Neuron (in vitro differentiated cells): ENCODE measurements around the gene MFSD11.
"Not testable (repeated sequence)": the region's sequence is repeated elsewhere in the genome, so short reads cannot be mapped to it uniquely, and the experiment has no call there.

Source experiments
- H2AFZ ChIP-seq: one replicate; pipeline ENCODE4 v1.6.1; 2013; ENCODE audit warnings: low read depth, mild to moderate bottlenecking, inconsistent platforms, low read length, moderate library complexity
- H3K27me3 ChIP-seq: one replicate; pipeline ENCODE4 v1.6.1; 2013; ENCODE audit warnings: low read length; ENCODE audit not compliant: insufficient read depth
- H3K36me3 ChIP-seq: one replicate; pipeline ENCODE4 v1.6.1; 2013; ENCODE audit warnings: low read length; ENCODE audit not compliant: insufficient read depth
- H3K4me1 ChIP-seq: one replicate; pipeline ENCODE4 v1.6.1; 2013; ENCODE audit warnings: low read length; ENCODE audit not compliant: insufficient read depth
- H3K4me3 ChIP-seq: 2 replicates; pipeline ENCODE4 v1.5.1; 2013; ENCODE audit warnings: mild to moderate bottlenecking, low read length, moderate library complexity
- H3K9me3 ChIP-seq: one replicate; pipeline ENCODE4 v1.6.1; 2013; ENCODE audit warnings: low read length

Gene MFSD11

DNA sequence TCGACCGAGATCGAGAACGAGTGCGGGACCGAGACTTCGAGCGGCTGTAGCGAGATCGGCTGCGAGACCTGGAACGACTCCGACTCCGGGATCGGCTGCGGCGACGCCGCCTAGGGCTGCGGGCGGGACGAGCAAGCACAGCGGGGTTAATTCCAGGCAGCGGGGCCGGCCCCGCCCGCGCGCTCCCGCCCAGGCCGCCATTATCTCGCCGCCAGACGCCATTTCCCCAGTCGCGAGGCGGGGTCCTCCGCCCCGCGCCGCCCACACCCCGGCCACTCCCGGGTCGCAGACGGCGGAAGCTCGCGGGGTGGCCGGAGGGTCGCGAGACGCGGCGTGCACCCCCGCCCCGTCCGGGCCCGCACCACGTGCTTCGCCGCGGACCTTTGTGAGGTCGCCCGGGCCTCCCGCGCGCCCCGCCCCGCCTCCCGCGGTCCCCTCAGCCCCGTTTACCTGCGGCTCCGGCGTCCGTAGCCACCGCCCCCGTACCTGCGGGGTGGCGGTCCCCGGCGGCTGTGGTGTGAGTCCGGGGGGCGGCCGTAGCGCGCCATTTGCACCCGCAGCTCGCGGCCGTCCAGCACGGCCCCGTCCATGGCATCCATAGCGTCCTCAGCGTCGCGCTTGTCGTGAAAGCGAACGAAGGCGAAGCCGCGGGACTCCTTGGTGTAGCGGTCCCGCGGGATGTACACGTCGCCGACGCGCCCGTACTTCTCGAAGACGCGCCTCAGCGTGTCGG lies 1.4 kb upstream of the MFSD11 start:
- no peaks in the 10 kb centered on the region for H3K27me3 ChIP-seq
- peaks cover 39% of the 10 kb centered on the region for H3K4me1 ChIP-seq
- peak overlapping the region; percentile 69 for H3K4me3 ChIP-seq
- no peaks in the 10 kb centered on the region for H3K9me3 ChIP-seq
- H3K36me3 ChIP-seq = peaks cover 43% of the 10 kb centered on the region
- H2AFZ ChIP-seq = no peak overlapping the region

DNA sequence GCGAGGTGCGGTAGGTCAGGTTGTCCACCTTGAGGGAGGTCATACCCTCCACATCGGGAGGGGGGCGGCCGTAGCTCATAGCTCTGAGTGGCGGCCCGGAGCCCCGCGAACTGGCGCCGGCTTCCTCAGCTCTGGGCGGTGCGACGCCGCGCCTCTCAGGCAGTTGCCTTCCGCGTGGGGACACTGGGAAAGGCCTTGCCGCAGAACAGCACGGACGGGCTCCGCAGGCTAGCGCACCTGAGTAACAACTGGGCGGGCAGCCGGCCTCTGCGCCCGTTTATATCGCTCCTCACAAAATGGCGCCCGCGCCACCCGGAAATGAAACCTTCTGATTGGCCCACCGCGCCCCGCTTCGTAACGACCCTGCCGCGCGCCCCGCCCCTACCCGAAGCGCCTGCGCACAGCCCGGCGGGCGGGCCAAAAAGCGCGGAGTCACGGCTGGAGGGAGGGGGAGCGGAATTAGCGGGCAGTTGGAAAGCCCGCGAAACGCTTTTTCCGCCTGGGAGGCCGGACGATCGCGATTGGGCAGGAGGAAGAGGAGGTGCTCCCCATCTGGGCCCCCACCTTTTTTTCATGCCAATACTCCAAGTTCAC lies 740 bp upstream of the MFSD11 start, which contains the start of gene SRSF2:
TSS of gene SRSF2 (minus strand) at position 250 of the 594 bp plus-strand sequence. CDS start at position 79, 171 bp downstream.
- peak within 1 kb of the TSS; percentile 69 for H3K4me3 ChIP-seq
- peaks cover 43% of the 10 kb centered on the region for H3K36me3 ChIP-seq
- no peaks in the 10 kb centered on the region for H3K9me3 ChIP-seq
- H3K4me1 ChIP-seq = peaks cover 39% of the 10 kb centered on the region
- no peaks in the 10 kb centered on the region for H3K27me3 ChIP-seq
- peak within 1 kb of the TSS; percentile 79 for H2AFZ ChIP-seq

DNA sequence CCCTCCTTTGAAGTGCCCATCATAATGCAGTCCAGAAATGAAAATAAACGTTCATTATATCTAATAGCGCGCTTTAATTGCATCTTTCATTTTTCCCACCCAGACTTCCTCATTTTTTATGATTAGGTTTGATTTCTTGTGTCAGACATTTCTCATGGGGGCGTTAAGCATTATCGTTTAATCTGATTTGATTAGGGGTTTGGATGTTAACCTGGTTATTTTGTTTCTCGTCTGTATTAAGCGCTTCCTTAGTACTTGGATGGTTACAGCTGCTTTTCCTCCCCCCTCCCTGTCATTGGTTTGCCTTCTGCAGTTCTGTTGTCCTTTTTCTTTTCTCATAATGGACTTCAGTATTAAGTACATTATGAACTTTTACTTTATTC lies 540 bp downstream of the MFSD11 start:
- no peaks in the 10 kb centered on the region for H3K9me3 ChIP-seq
- H2AFZ ChIP-seq = peak overlapping the region; percentile 79
- H3K4me1 ChIP-seq = peaks cover 35% of the 10 kb centered on the region
- H3K36me3 ChIP-seq = peaks cover 33% of the 10 kb centered on the region
- peak overlapping the region; percentile 69 for H3K4me3 ChIP-seq
- H3K27me3 ChIP-seq = no peaks in the 10 kb centered on the region

DNA sequence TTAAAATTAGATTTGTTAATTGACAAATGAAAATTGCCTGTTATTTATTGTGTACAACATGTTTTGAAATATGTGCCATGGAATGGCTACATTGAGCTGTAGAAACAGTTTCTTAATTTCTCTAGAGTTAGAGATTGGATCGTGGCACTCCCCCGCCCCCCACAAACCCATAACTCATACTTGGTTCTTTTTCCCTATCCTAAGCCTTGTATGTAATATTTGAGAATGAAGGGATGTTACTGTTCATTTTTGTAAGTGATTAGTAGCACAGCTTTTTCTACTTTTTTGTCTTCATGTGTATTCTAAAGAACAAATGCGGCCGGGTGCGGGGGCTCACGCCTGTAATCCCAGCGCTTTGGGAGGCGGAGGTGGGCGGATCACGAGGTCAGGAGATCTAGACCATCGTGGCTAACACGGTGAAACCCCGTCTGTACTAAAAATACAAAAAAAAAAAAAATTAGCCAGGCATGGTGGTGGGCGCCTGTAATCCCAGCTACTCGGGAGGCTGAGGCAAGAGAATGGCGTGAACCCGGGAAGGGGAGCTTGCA lies 1.7 kb downstream of the MFSD11 start:
- H3K36me3 ChIP-seq = peaks cover 27% of the 10 kb centered on the region
- H3K9me3 ChIP-seq, H3K4me3 ChIP-seq, H2AFZ ChIP-seq, H3K27me3 ChIP-seq: not testable (repeated sequence)
- peaks cover 24% of the 10 kb centered on the region for H3K4me1 ChIP-seq

DNA sequence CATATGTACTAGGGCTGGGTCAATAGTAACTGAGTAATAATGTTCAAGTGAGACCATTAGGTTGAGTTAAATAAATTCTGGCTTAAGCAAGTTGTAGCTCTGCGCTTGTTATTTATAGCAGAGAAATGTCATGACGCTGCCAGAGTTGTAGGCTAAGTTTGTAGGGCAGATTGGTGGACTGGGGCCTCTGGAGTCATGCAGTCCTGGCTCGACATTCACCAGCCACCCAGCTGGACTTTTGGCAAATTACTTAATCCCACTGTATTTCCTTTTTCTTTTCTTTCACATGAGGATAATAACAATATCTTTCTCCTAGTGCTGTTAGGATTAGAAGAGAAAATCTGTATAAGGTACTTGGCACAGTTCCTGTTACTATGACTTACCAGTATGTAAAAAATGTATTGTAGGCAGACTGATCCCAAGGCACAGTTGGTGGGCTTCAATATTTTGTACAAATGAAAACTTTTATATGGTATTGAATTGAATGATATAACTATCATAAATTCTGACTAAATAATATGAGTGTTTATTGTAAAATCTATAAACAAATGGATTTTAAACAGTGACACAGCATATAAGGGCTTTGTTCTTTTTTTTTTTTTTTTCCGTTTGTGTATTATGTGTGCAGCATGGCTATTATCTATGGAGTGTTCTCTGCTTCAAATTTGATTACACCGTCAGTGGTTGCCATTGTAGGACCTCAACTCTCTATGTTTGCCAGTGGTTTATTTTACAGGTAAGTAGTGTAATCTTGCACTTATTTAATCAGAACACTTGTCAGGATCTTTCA lies 2.6 kb downstream of the MFSD11 start:
- peaks cover 16% of the 10 kb centered on the region for H3K4me1 ChIP-seq
- H3K4me3 ChIP-seq = no peak overlapping the region
- peaks cover 27% of the 10 kb centered on the region for H3K36me3 ChIP-seq
- H3K9me3 ChIP-seq = peaks cover 4% of the 10 kb centered on the region
- H2AFZ ChIP-seq = no peak overlapping the region
- no peaks in the 10 kb centered on the region for H3K27me3 ChIP-seq

DNA sequence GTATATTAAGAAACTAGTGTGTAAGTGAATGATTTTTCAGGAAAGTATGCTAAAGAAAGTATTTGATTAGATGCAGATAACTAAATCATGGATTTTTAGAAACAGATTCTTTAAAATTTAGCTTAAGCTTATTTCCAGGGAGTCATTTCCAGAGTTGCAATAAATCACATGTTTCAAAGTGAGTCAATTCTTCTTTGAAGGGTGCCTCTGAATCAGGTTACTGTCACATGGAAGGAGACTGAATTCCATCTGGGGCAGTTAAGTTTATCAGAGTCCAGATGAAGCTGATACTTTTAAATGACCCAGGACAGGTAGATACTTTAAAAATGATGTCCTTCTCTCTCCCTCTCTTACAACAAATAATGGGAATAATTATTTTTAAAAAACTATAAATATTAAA lies 5.0 kb downstream of the MFSD11 start:
- Histone ChIP-seq H3K36me3 (peaks cover 29% of the 10 kb centered on the region), H3K27me3 (no peaks in the 10 kb centered on the region), H3K4me3 (no peak overlapping the region), H2AFZ (no peak overlapping the region), H3K9me3 (peaks cover 10% of the 10 kb centered on the region), H3K4me1 (peaks cover 13% of the 10 kb centered on the region)

DNA sequence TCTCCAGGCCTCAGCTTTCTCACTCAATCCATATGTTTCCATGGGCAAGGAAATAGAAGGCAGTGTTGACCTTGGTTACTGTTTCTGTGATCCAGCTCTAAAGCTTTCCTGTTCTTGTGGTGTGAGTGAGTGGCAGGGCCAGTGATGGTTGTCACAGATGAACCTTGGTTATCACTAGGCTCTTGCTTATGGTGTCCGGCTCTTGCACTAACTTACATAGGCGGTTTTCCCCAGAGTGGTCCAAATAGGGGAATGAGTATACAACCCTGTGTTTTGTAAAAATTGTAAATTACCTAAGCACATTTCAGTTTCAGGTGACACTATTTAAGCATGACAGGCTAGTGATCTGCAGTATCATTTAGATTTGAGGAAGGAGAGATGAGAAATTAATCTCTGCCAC lies 6.8 kb downstream of the MFSD11 start:
- H3K4me3 ChIP-seq = no peak overlapping the region
- H3K9me3 ChIP-seq = peaks cover 10% of the 10 kb centered on the region
- H3K36me3 ChIP-seq = peaks cover 30% of the 10 kb centered on the region
- H3K27me3 ChIP-seq = no peaks in the 10 kb centered on the region
- H3K4me1 ChIP-seq = no peaks in the 10 kb centered on the region
- no peak overlapping the region for H2AFZ ChIP-seq

DNA sequence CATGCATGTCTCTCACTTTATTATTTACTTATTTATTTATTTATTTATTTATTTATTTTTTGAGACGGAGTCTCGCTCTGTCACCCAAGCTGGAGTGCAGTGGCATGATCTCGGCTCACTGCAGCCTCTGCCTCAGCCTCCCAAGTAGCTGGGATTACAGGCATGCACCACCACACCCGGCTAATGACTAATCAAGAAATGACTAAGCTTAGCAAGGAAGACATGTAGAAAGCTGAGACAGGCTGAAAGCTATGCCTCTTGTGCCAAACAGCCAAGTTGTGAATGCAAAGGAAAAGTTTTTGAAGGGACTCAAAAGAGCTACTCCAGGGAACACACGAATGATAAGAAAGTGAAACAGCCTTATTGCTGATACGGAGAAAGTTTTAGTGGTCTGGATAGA lies 7.9 kb downstream of the MFSD11 start:
- not testable (repeated sequence) for H2AFZ ChIP-seq, H3K4me3 ChIP-seq, H3K4me1 ChIP-seq, H3K9me3 ChIP-seq, H3K27me3 ChIP-seq
- H3K36me3 ChIP-seq = peaks cover 30% of the 10 kb centered on the region

DNA sequence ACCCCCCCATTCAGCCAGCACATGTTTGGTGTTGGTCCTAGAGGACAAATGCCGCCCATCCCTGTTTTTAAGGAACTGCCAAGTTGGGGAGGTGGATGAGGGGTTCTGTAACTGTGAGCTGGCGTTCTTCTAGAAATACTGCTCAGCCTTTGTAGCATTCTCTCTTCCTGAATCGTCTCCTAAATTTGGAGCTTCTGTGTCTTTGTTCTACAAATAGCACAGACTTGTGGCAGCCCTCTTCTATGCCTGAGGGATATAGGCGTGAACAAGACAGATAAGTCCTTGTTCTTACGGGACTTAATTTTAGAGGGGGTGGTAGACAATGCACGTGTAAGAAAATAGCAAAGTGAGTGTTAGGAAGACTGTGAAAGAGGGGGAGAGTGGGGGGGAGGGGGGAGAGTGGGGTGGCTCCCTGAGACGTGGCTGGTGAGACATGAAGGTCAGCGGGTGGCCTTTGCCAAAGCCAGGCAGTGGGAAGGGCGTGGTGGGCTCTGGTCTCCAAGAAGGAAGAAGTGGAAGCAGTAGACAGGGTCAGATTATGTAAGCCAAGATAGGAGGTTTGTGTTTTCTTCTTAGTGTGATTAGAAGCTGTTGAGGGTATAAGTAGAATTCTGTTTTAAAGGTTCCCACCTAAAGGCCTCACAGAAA lies 9.9 kb downstream of the MFSD11 start:
- Histone ChIP-seq H3K4me1 (no peaks in the 10 kb centered on the region), H3K4me3 (no peak overlapping the region), H2AFZ (no peak overlapping the region), H3K27me3 (no peaks in the 10 kb centered on the region), H3K36me3 (peaks cover 25% of the 10 kb centered on the region), H3K9me3 (peaks cover 10% of the 10 kb centered on the region)

DNA sequence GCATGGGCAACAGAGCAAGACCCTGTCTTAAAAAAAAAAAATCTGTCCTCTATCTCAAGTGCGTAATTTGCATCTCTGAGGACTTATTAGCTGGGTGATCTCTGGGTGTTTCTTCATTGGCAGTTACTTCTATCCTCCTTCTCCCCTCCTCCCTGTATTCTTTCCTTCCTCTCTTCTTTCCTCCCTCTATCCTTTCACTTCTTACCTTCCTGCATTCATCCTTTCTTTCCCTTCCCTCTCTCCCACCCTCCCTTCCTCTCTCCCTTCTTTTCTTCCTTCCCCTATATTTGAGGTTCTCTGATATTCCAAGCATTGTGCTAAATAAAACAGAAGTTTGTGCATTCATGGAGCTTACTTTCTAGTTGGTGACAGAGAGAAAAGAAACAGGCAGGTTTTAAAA lies 10.7 kb downstream of the MFSD11 start:
- H3K4me3 ChIP-seq = no peak overlapping the region
- peaks cover 25% of the 10 kb centered on the region for H3K36me3 ChIP-seq
- H3K9me3 ChIP-seq = peaks cover 10% of the 10 kb centered on the region
- H3K27me3 ChIP-seq = no peaks in the 10 kb centered on the region
- no peaks in the 10 kb centered on the region for H3K4me1 ChIP-seq
- H2AFZ ChIP-seq = no peak overlapping the region

DNA sequence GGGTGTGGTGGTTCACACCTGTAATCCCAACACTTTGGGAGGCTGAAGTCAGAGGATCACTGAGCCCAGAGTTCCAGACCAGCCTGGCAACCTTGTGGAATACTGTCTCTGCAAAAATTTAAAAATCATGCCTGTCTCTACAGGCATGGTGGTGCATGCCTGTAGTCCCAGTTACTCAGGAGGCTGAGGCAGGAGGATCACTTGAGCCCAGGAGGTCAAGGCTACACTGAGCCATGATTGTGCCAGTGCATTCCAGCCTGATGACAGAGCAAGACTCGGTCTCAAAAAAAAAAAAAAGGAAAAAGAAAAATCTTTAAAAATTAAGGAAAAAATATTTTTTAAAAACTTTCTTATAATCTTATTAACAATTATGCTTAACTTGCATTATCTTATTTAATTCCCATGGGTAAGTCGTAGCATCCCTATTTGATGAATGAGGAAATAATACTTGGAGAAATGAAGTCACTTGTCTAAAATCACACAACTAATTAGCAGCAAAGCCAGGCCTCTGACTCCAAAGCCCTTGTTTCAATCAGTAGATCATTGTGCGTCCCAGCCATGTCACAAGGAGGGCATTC lies 13.6 kb downstream of the MFSD11 start:
- H3K4me1 ChIP-seq = peaks cover 4% of the 10 kb centered on the region
- no peak overlapping the region for H2AFZ ChIP-seq
- H3K4me3 ChIP-seq = no peak overlapping the region
- H3K27me3 ChIP-seq = no peaks in the 10 kb centered on the region
- no peaks in the 10 kb centered on the region for H3K9me3 ChIP-seq
- peaks cover 3% of the 10 kb centered on the region for H3K36me3 ChIP-seq

DNA sequence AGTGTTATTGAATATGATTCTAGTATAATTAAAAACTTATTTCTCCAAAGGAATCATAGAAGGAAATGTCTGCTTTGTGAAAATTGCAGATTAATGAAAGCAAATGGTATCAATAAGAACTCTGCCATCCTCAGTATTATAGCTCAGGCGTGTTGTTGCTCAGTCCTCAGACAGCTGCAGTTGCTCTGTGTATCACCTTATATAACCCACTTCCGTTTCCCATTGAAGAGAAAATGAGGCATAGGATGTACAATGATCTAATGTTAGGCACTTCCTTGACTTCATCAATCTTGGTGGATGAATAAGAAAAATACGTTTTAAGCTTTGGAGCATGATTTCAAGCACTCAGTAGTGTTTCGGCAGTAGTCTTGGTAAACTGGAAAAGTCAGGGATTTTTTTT lies 14.1 kb downstream of the MFSD11 start:
- Histone ChIP-seq H3K4me3 (no peak overlapping the region), H3K9me3 (no peaks in the 10 kb centered on the region), H3K36me3 (peaks cover 4% of the 10 kb centered on the region), H3K27me3 (no peaks in the 10 kb centered on the region), H2AFZ (no peak overlapping the region), H3K4me1 (peaks cover 4% of the 10 kb centered on the region)
